RWPE1 (cell line): ENCODE data around the gene ENOX1.
A peak's percentile ranks its signal among the peaks of the same experiment; 100 is the strongest.

Experiments used
- CTCF ChIA-PET: fragments of 350-600 bp; sonication (Branson Sonifier 250); formaldehyde crosslinking; extraction: SDS; loops from one replicate; lab custom pipeline; 2021; lab: Yijun Ruan, JAX
- POLR2A ChIA-PET: fragments of 400-600 bp; formaldehyde crosslinking; extraction: SDS; loops from one replicate; lab custom pipeline; 2020; ENCODE audit warnings: antibody characterized with exemption; ENCODE audit not compliant: low non-redundant PET; lab: Yijun Ruan, JAX
- DNase-seq: peaks from one replicate; pipeline ENCODE4 v3.0.0; 2012; ENCODE audit warnings: low spot score
- H3K27ac ChIP-seq: fragments of 450-650 bp; 2 replicates; pipeline ENCODE4 v1.5.1; 2017
- CTCF ChIP-seq: fragments of 450-650 bp; conservative IDR thresholded peaks from 2 replicates; pipeline ENCODE4 v1.5.1; 2017; ENCODE audit warnings: low read depth, mild to moderate bottlenecking

ENOX1 gene

GRCh38 chr13:43411211-43411610 lies 375.6 kb downstream of the ENOX1 start:
- CTCF ChIA-PET = no interaction called here
- H3K27ac ChIP-seq = no peak overlapping the region
- DNase-seq = no peak
- POLR2A ChIA-PET = no interaction called here
- TF ChIP-seq CTCF = no peak

GRCh38 chr13:43408274-43408673 lies 378.5 kb downstream of the ENOX1 start:
- H3K27ac ChIP-seq = no peak overlapping the region
- ChIA-PET CTCF (no interaction called here), POLR2A (no interaction called here)
- no peak for TF ChIP-seq CTCF
- no peak for DNase-seq

- TF ChIP-seq CTCF = no peak
- no peak for DNase-seq
- H3K27ac ChIP-seq = no peak overlapping the region
- ChIA-PET POLR2A (no interaction called here), CTCF (interaction anchor here (0.6 kb wide), 1 partner anchor 477 kb away, joined by 5 read pairs; no protein-coding TSS in a partner anchor)
These were observed 379.7 kb downstream of the ENOX1 start for GRCh38 chr13:43407023-43407581.

- POLR2A ChIA-PET = no interaction called here
- CTCF ChIA-PET = no interaction called here
- no peak overlapping the region for H3K27ac ChIP-seq
- no peak for TF ChIP-seq CTCF
- DNase-seq = peak; percentile 18
These were observed 381.3 kb downstream of the ENOX1 start for GRCh38 chr13:43405457-43405856.

GRCh38 chr13:43402380-43402779 lies 384.4 kb downstream of the ENOX1 start:
- no peak for TF ChIP-seq CTCF
- POLR2A ChIA-PET = no interaction called here
- no peak for DNase-seq
- CTCF ChIA-PET = no interaction called here
- no peak overlapping the region for H3K27ac ChIP-seq

GRCh38 chr13:43401361-43401760 lies 385.4 kb downstream of the ENOX1 start:
- H3K27ac ChIP-seq = no peak overlapping the region
- DNase-seq = no peak
- POLR2A ChIA-PET = no interaction called here
- TF ChIP-seq CTCF = no peak
- CTCF ChIA-PET = interaction anchor here (0.6 kb wide), 1 partner anchor 822 kb away, joined by 3 read pairs; no protein-coding TSS in a partner anchor
